Lung (tissue), 12 donors: ENCODE results near the gene KIF18B. TPM values are rescaled to one million over a fixed set of nuclear protein-coding genes. Genes with fewer than 3 reads are reported as not detected.
A peak's percentile ranks its signal among the peaks of the same experiment; 100 is the strongest.

Source experiments
- ATAC-seq: fragments of 200-7000 bp; cut with Tn5 transposase; one replicate; pipeline ENCODE4 v1.9.1; 2020; ENCODE audit warnings: moderate number of reproducible peaks; ENCODE audit not compliant: insufficient read depth, low FRiP score
- DNase-seq, 3 donors: peaks; one replicate each; pipeline ENCODE4 v3.0.0-alpha.2; 2013 to 2017
- H3K27ac ChIP-seq, 2 donors: one replicate each; pipeline ENCODE4 v1.5.1; 2013; ENCODE audit warnings: mild to moderate bottlenecking in 2 of 2, moderate library complexity in 2 of 2, control low read depth in 1 of 2, inconsistent platforms in 1 of 2, low read depth in 1 of 2, low read length in 1 of 2
- H3K27me3 ChIP-seq, 3 donors: one replicate each; pipeline ENCODE4 v1.5.1; 2013; ENCODE audit warnings: low read length in 2 of 3; ENCODE audit not compliant: control insufficient read depth in 3 of 3, insufficient read depth in 3 of 3
- H3K36me3 ChIP-seq, 4 donors: one replicate each; pipeline ENCODE4 v1.5.1; 2013; ENCODE audit warnings: low read length in 4 of 4, mild to moderate bottlenecking in 1 of 4, moderate library complexity in 1 of 4; ENCODE audit not compliant: control insufficient read depth in 4 of 4, insufficient read depth in 4 of 4
- H3K4me1 ChIP-seq, 5 donors: one replicate each; pipeline ENCODE4 v1.5.1; 2013; ENCODE audit warnings: low read length in 5 of 5, mild to moderate bottlenecking in 2 of 5, moderate library complexity in 1 of 5; ENCODE audit not compliant: control insufficient read depth in 5 of 5, insufficient read depth in 5 of 5
- H3K4me3 ChIP-seq: one replicate; pipeline ENCODE4 v1.5.1; 2013; ENCODE audit warnings: mild to moderate bottlenecking, control low read depth, moderate library complexity
- H3K9ac ChIP-seq, 2 donors: one replicate each; pipeline ENCODE4 v1.5.1; 2013; ENCODE audit warnings: low read length in 2 of 2, control low read depth in 1 of 2; ENCODE audit not compliant: insufficient read depth in 1 of 2
- H3K9me3 ChIP-seq, 4 donors: one replicate each; pipeline ENCODE4 v1.5.1; 2013; ENCODE audit warnings: low read length in 3 of 4, mild to moderate bottlenecking in 1 of 4, moderate library complexity in 1 of 4; ENCODE audit not compliant: control insufficient read depth in 4 of 4, insufficient read depth in 3 of 4
- CTCF ChIP-seq: IDR thresholded peaks from 2 replicates; pipeline ENCODE4 v1.5.1; 2012; ENCODE audit warnings: mild to moderate bottlenecking; ENCODE audit errors: control extremely low read depth, extremely low read depth
- WGBS, 2 donors: extraction: QIAGEN DNeasy Blood & Tissue Kit; methylation state at CpG; one replicate each; pipeline ENCODE4 v1.1.7; 2013; 5-methylcytosine and 5-hydroxymethylcytosine counted together
- polyA plus RNA-seq, 2 donors: library from polyadenylated mRNA; stranded (reverse); fragments of 200-250 nt; gene quantifications; one replicate each; pipeline ENCODE4 v1.2.1, GENCODE V29; 2013
- total RNA-seq, 2 donors: library from RNA; depleted of rRNA in 1 of 2; stranded (reverse); fragments of >200 nt in 1 of 2; gene quantifications; one replicate each; pipeline ENCODE4 v1.2.1, GENCODE V29; 2014 to 2021
- donor health status: control.
- donor health status: control.
- donor health status: Bipolar disorder and iron deficiency.
- donor health status: healthy.
- donor health status: DM: yes; HTN: yes; CAD: no.

Gene KIF18B
- total and polyA plus RNA-seq, 4 donors: 0.70 to 1.4 (median 0.83) TPM

GRCh38 chr17:44961921-44962350 is 14.4 kb upstream of the KIF18B start:
- no peak for TF ChIP-seq CTCF
- Histone ChIP-seq H3K9ac (no peak overlapping the region), H3K9me3 (peaks cover 0 to 4% (median 0%) of the 10 kb centered on the region in 4 donors), H3K27me3 (peaks cover 2 to 21% (median 16%) of the 10 kb centered on the region in 3 donors), H3K4me1 (peaks cover 0 to 16% (median 10%) of the 10 kb centered on the region in 5 donors), H3K36me3 (no peaks in the 10 kb centered on the region), H3K27ac (no peak overlapping the region), H3K4me3 (no peak overlapping the region)
- no peak for DNase-seq
- 75 to 80% methylated on average over 7 of the region's 7 CpGs for WGBS, 2 donors
- ATAC-seq: no peak

- 51 to 77% methylated on average over 2 of the region's 2 CpGs for WGBS, 2 donors
- ATAC-seq (no peak), DNase-seq (no peak)
- H3K36me3 ChIP-seq: no peaks in the 10 kb centered on the region
- no peak for TF ChIP-seq CTCF
- peaks cover 0 to 13% (median 8%) of the 10 kb centered on the region in 5 donors for H3K4me1 ChIP-seq
- no peak overlapping the region for H3K4me3 ChIP-seq
- no peak overlapping the region for H3K9ac ChIP-seq
- peaks cover 2 to 8% (median 5%) of the 10 kb centered on the region in 3 donors for H3K27me3 ChIP-seq
- no peak overlapping the region for H3K27ac ChIP-seq
- H3K9me3 ChIP-seq: peaks cover 0 to 5% (median 0%) of the 10 kb centered on the region in 4 donors
Measured at GRCh38 chr17:44960691-44961090, 13.1 kb upstream of the KIF18B start.

GRCh38 chr17:44959821-44960531 is 12.4 kb upstream of the KIF18B start:
- WGBS, 2 donors: 12 to 14% methylated on average over 45 to 56 of the region's 56 CpGs
- peak; percentile 17 to 67 (median 52) for DNase-seq

More at GRCh38 chr17:44959821-44960531, 12.4 kb upstream of the KIF18B start:
- H3K4me3 ChIP-seq: no peak overlapping the region
- H3K36me3 ChIP-seq: no peaks in the 10 kb centered on the region
- no peak for ATAC-seq
- H3K27ac ChIP-seq: no peak overlapping the region
- H3K9me3 ChIP-seq: peaks cover 0 to 5% (median 0%) of the 10 kb centered on the region in 4 donors
- H3K4me1 ChIP-seq: peaks cover 0 to 13% (median 8%) of the 10 kb centered on the region in 5 donors
- H3K27me3 ChIP-seq: peaks cover 0 to 4% (median 2%) of the 10 kb centered on the region in 3 donors
- peak overlapping the region in 1 of 2 donors; percentile 3 for H3K9ac ChIP-seq
- no peak for TF ChIP-seq CTCF
